T-helper 2 cell treated with Interferon-gamma antibody and Interleukin-4, amounts not matched to agents 5 μg/mL and 100 μg/mL, for 36 hours (primary cell): Measurements from ENCODE around the gene GRIK4.
"Not testable (repeated sequence)": the region's sequence is repeated elsewhere in the genome, so short reads cannot be mapped to it uniquely, and the experiment has no call there.

Experiments
- DNase-seq: peaks from one replicate; pipeline ENCODE4 v3.0.0; 2021; ENCODE audit warnings: low spot score
- H3K27ac Mint-ChIP-seq: one replicate; pipeline ENCODE4 v1.8.0; 2021; ENCODE audit warnings: mild to moderate bottlenecking, mixed read lengths
- H3K27me3 Mint-ChIP-seq: one replicate; pipeline ENCODE4 v1.8.0; 2021; ENCODE audit warnings: low read depth, mixed read lengths
- H3K36me3 Mint-ChIP-seq: one replicate; pipeline ENCODE4 v1.8.0; 2021; ENCODE audit warnings: low read depth, mixed read lengths
- H3K4me1 Mint-ChIP-seq: one replicate; pipeline ENCODE4 v1.8.0; 2021; ENCODE audit warnings: low read depth, mixed read lengths
- H3K4me3 Mint-ChIP-seq: one replicate; pipeline ENCODE4 v1.8.0; 2022; ENCODE audit warnings: mild to moderate bottlenecking, moderate library complexity, mixed read lengths
- H3K9me3 Mint-ChIP-seq: one replicate; pipeline ENCODE4 v1.8.0; 2021; ENCODE audit warnings: mixed read lengths

The GRIK4 gene

GRCh38 chr11:120577041-120577440 lies 65.5 kb downstream of the GRIK4 start:
- Mint-ChIP-seq H3K4me3 (no peak overlapping the region), H3K4me1 (no peaks in the 10 kb centered on the region), H3K27me3 (peaks cover 3% of the 10 kb centered on the region), H3K9me3 (no peaks in the 10 kb centered on the region), H3K36me3 (no peaks in the 10 kb centered on the region), H3K27ac (no peak overlapping the region)
- DNase-seq, result no peak

DNA sequence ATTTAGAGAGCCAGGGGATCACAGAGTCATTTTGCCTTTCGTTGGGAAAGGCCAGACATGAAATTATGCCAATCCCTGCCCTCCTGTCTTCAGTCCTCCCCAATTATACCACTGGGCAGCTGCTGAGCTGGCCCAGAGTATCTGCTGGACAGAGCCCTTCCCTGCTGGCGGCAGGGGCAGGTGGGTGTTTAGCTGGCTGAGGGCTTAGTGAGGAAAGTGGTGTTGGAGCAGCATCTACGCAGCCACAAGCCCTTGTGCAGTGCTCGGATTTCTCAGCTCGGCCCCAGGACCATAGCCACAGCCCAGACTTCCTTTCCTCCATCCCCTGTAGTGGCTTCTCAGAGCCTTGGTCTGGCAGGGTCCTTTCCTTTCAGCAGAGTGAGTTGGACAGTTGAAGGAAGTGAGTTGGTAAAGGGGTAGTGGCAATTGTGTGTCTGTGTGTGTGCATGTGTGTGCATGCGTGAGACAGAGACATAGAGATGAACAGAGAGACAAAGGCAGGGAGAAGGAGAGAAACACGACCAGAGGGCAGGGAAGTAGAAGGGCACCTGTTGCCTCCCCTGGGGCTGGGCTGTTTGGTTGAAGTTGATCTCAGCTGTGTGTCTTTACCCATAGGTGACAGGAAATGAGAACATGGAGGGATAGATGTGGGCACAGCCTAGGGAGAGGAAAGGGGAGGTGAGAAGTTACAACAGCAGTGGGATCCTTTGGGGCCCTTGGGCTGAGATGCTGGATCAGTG lies 66.2 kb downstream of the GRIK4 start:
- Mint-ChIP-seq H3K36me3 (no peaks in the 10 kb centered on the region), H3K4me3 (no peak overlapping the region), H3K27ac (no peak overlapping the region), H3K9me3 (peaks cover 3% of the 10 kb centered on the region), H3K4me1 (no peaks in the 10 kb centered on the region), H3K27me3 (peaks cover 3% of the 10 kb centered on the region)
- no peak for DNase-seq

DNA sequence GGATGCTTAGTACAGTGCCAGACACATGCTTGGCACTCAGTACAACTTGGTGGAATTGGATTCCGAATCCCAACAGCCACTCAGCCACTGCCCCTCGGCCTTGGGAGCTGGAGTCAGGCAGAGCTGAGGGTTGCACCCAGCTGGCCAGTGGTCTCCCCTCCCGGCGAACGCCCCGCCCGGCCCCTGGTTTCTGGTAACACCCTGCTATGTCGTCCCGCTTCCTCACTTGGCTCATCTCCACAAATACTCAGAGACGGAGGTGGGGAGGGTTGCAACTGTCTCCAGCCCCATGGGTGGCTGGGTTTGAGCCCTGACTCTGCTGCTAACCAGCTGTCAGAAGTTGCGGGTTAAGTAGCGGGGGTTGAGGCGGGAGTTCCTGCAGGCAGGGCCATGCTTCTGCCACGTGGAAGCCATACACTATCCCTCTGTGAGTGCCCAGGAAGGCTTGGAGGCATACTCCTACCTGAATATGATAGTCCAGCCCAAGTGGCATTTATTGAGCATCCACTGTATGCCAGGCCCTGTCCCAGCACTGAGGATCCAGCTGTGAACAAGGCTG lies 67.1 kb downstream of the GRIK4 start:
- H3K27me3 Mint-ChIP-seq, result peaks cover 3% of the 10 kb centered on the region
- H3K27ac Mint-ChIP-seq, result no peak overlapping the region
- no peak overlapping the region for H3K4me3 Mint-ChIP-seq
- DNase-seq, result no peak
- no peaks in the 10 kb centered on the region for H3K36me3 Mint-ChIP-seq
- H3K4me1 Mint-ChIP-seq, result no peaks in the 10 kb centered on the region
- H3K9me3 Mint-ChIP-seq, result peaks cover 8% of the 10 kb centered on the region

- Mint-ChIP-seq H3K9me3 (peaks cover 8% of the 10 kb centered on the region), H3K36me3 (no peaks in the 10 kb centered on the region), H3K27ac (no peak overlapping the region), H3K27me3 (peaks cover 3% of the 10 kb centered on the region), H3K4me1 (no peaks in the 10 kb centered on the region), H3K4me3 (no peak overlapping the region)
- DNase-seq, result no peak
Measured at GRCh38 chr11:120579611-120580031, 68.1 kb downstream of the GRIK4 start.

DNA sequence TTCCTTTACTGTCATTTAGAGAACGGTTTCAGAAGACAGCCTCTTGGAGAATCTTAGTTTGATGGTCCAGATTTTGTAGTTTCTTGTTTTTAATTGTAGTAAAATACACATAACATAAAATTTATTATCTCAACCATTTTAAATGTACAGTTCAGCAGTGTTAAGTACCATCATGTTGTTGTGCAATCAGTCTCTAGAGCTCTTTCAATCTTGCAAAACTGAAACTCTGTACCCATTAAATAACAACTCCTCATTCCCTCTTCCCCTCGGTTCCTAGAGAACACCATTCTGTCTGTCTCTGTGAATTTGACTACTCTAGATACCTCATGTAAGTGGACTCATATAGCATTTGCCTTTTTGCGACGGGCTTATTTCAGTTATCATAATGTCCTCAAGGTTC lies 69.8 kb downstream of the GRIK4 start:
- Mint-ChIP-seq H3K4me1 (no peaks in the 10 kb centered on the region), H3K9me3 (peaks cover 8% of the 10 kb centered on the region), H3K27me3 (peaks cover 8% of the 10 kb centered on the region), H3K27ac (no peak overlapping the region), H3K4me3 (no peak overlapping the region), H3K36me3 (no peaks in the 10 kb centered on the region)
- no peak for DNase-seq

GRCh38 chr11:120582535-120582934 lies 71.0 kb downstream of the GRIK4 start:
- not testable (repeated sequence) for H3K4me3 Mint-ChIP-seq, H3K9me3 Mint-ChIP-seq, DNase-seq, H3K27ac Mint-ChIP-seq, H3K36me3 Mint-ChIP-seq, H3K4me1 Mint-ChIP-seq, H3K27me3 Mint-ChIP-seq

GRCh38 chr11:120586072-120586471 lies 74.5 kb downstream of the GRIK4 start:
- no peak for DNase-seq
- Mint-ChIP-seq H3K27me3 (peaks cover 8% of the 10 kb centered on the region), H3K27ac (no peak overlapping the region), H3K4me3 (no peak overlapping the region), H3K4me1 (no peaks in the 10 kb centered on the region), H3K9me3 (peaks cover 8% of the 10 kb centered on the region), H3K36me3 (no peaks in the 10 kb centered on the region)

GRCh38 chr11:120586728-120587127 lies 75.2 kb downstream of the GRIK4 start:
- Mint-ChIP-seq H3K27me3 (peaks cover 6% of the 10 kb centered on the region), H3K36me3 (no peaks in the 10 kb centered on the region), H3K9me3 (peaks cover 8% of the 10 kb centered on the region), H3K4me3 (no peak overlapping the region), H3K27ac (no peak overlapping the region), H3K4me1 (no peaks in the 10 kb centered on the region)
- no peak for DNase-seq

DNA sequence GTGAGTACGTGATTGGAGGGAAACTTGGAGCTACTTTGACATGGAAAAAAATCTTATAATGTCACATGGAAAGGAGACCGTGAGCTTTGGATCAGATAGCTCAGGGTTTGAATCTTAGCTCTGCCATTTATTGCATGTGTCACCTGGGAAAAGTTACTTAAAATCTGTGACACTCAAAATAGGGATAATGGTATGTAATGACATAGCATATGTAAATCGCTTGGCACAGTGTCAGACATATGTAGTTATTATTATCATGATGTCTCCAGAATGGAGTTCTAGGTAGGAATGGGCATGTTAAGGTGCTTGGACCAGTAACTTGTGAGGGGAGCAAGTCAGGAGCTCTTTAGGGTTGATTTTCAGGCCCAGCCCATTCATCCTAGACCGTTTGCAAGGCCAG lies 75.8 kb downstream of the GRIK4 start:
- H3K4me3 Mint-ChIP-seq, result no peak overlapping the region
- no peaks in the 10 kb centered on the region for H3K4me1 Mint-ChIP-seq
- H3K36me3 Mint-ChIP-seq, result no peaks in the 10 kb centered on the region
- H3K27me3 Mint-ChIP-seq, result peaks cover 6% of the 10 kb centered on the region
- H3K27ac Mint-ChIP-seq, result no peak overlapping the region
- peaks cover 8% of the 10 kb centered on the region for H3K9me3 Mint-ChIP-seq
- DNase-seq, result no peak

DNA sequence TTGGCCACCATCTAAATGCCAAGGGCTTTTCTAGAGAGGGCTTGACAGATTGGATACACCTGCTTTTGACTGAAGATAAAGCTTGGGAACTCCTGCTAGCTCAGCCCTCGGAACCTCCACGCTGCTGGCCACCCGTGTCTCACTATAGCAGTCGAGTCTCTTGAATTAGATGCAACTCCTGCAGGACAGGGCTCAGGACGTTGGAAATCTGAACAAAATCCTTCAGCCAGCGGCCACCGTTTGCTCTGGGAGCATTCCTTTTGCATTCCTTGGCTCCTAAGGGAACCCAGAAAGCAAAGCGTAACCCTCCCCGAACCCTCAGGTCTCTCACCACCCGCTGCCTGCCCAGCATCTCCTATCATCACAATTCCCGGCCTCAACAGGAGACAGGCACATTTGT lies 77.8 kb downstream of the GRIK4 start:
- Mint-ChIP-seq H3K4me1 (no peaks in the 10 kb centered on the region), H3K36me3 (no peaks in the 10 kb centered on the region), H3K9me3 (no peaks in the 10 kb centered on the region), H3K4me3 (no peak overlapping the region), H3K27ac (no peak overlapping the region), H3K27me3 (peaks cover 6% of the 10 kb centered on the region)
- no peak for DNase-seq

DNA sequence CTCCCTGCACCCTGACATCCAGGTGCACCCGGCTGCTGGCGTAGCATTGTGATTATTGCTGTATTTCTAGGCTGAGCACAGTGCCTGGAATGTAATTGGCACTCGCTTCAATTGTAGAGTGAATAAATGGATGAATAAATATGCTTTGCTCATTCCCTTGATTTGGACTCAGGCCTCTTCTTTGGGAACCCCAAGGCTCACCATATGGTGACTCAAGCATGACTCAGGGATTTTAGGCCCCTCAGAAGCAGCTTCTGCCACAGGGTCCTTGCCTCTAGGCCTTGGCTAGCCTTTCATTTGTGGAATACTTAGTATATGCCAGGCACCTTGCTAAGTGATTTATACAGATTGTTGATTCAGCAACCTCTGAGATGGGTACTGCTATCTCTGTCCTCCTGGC lies 78.9 kb downstream of the GRIK4 start:
- no peaks in the 10 kb centered on the region for H3K4me1 Mint-ChIP-seq
- no peaks in the 10 kb centered on the region for H3K9me3 Mint-ChIP-seq
- DNase-seq, result no peak
- no peaks in the 10 kb centered on the region for H3K36me3 Mint-ChIP-seq
- no peak overlapping the region for H3K4me3 Mint-ChIP-seq
- H3K27me3 Mint-ChIP-seq, result peaks cover 5% of the 10 kb centered on the region
- H3K27ac Mint-ChIP-seq, result no peak overlapping the region

DNA sequence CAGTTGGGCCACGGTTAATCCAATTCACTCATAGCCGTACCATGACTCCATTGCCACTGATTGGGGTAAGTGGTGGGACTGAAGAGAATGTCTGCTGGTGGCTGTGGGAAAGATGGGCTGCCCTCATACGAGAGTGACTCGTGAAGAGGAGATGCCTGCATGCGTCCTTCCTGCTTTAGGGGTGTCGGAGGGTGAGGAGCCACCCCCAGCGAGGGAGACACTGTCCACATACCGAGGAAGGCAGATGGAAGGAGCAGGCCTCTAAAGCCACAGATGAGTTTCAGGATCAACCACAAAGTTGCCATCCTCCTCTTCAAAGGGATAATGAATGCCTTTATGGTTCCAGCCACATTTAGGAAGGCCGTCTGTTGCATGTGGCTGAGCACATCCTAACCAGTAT lies 83.2 kb downstream of the GRIK4 start:
- H3K36me3 Mint-ChIP-seq, result no peaks in the 10 kb centered on the region
- no peak overlapping the region for H3K27ac Mint-ChIP-seq
- no peak overlapping the region for H3K4me3 Mint-ChIP-seq
- no peaks in the 10 kb centered on the region for H3K27me3 Mint-ChIP-seq
- no peak for DNase-seq
- no peaks in the 10 kb centered on the region for H3K9me3 Mint-ChIP-seq
- peaks cover 1% of the 10 kb centered on the region for H3K4me1 Mint-ChIP-seq

DNA sequence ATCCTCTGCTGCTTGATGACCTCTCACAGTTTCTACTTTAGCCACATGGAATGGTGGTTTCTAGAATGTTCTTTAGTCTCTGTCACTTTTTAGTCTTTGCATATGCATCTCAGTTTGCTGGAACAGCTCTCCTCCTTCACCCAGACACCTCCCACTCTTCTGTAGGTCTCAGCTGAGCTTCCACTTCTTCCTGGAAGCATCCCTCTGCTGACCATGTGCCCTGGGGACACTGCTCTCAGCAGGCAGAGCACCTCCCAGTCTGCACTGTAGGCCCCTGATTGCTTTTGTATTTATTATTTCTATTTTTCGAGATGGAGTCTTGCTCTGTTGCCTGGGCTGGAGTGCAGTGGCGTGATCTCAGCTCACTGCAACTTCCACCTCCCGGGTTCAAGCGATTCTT lies 84.0 kb downstream of the GRIK4 start:
- no peak overlapping the region for H3K4me3 Mint-ChIP-seq
- H3K27ac Mint-ChIP-seq, result no peak overlapping the region
- DNase-seq, result no peak
- peaks cover 1% of the 10 kb centered on the region for H3K4me1 Mint-ChIP-seq
- H3K9me3 Mint-ChIP-seq, result no peaks in the 10 kb centered on the region
- H3K27me3 Mint-ChIP-seq, result no peaks in the 10 kb centered on the region
- H3K36me3 Mint-ChIP-seq, result no peaks in the 10 kb centered on the region

DNA sequence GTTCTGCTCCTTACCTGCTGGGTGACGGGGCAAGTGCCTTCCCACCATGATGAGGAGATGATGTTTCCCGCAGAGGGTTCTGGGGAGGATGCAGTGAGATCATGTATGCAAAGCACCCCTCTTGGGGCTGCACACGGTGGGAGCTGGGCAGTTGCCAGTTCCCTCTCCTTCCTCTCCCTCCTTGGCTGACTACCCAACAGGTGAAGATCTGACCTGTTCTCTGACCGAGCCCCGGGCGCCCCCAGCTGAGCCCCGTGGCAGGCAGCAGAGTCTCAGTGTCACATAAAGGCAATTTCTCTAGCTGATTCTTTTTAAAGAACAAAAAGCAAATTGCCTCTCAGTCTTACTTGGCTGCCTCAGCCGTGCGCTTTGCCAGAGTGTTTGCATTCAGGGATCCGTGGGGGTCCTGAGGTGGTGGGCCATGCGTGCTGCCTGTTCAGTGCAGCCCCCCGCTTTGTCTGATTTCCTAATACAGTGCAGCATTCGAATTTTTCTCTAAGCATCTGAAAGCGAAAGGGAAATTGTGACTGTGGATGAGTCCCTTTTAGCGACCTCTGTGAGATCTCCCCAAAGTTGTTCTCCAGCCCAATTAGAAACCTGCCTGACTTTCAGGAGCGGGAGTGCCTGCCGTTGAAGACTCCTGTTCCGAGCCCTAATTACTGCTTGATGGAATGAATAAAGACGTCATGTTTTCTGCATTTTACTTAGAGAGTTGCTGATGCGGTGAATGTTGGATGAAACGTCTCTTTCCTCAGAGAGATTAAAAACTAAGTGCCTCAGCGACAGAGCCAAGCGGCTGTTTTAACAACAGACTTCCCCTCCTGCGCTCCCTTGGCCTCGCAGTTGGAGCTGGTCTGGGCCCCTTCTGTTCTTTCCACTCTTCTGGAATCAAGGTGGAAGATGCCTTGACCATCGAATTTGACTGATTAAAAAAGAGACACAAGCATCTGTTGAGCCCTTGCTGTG lies 86.0 kb downstream of the GRIK4 start:
- H3K27ac Mint-ChIP-seq, result no peak overlapping the region
- H3K4me3 Mint-ChIP-seq, result no peak overlapping the region
- no peaks in the 10 kb centered on the region for H3K36me3 Mint-ChIP-seq
- peaks cover 1% of the 10 kb centered on the region for H3K4me1 Mint-ChIP-seq
- no peak for DNase-seq
- peaks cover 3% of the 10 kb centered on the region for H3K27me3 Mint-ChIP-seq
- H3K9me3 Mint-ChIP-seq, result no peaks in the 10 kb centered on the region
